ENCODE data around the gene GPC3.

DNA sequence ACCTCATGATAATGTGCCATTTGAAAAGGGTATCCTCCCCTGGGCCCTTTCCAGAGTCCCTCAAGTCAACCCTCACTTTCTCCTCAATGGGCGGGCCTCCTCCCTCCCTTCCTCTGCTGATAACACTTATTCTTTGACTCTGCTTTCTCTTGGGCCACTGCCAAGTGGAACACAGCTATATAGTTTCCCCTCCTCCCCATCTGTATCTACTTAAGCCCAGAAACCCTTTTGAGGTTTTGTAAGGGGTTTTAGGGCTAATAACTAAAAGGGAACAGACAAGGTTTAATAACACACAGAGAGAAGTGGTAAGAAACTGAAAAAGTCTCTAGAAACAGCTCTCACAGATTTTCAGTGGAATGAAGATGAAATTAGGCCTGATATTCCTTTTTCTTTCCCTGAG, 116.7 kb downstream of the GPC3 start:
- TF ChIP-seq, protein P1, sequence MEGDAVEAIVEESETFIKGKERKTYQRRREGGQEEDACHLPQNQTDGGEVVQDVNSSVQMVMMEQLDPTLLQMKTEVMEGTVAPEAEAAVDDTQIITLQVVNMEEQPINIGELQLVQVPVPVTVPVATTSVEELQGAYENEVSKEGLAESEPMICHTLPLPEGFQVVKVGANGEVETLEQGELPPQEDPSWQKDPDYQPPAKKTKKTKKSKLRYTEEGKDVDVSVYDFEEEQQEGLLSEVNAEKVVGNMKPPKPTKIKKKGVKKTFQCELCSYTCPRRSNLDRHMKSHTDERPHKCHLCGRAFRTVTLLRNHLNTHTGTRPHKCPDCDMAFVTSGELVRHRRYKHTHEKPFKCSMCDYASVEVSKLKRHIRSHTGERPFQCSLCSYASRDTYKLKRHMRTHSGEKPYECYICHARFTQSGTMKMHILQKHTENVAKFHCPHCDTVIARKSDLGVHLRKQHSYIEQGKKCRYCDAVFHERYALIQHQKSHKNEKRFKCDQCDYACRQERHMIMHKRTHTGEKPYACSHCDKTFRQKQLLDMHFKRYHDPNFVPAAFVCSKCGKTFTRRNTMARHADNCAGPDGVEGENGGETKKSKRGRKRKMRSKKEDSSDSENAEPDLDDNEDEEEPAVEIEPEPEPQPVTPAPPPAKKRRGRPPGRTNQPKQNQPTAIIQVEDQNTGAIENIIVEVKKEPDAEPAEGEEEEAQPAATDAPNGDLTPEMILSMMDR (conservative IDR thresholded peaks at IDR 0.05), result no peak
- TF ChIP-seq ZFX (IDR thresholded peaks at IDR 0.05), result no peak

All from C4-2B (cell line).